ENCODE measurements around the gene IL1RAPL1.

- no peak for TF ChIP-seq CTCF (IDR thresholded peaks at IDR 0.05)
- TF ChIP-seq POLR2A (IDR thresholded peaks at IDR 0.05; ENCODE audit: low read depth) = no peak
- TF ChIP-seq POLR2AphosphoS5 (IDR thresholded peaks at IDR 0.05) = no peak
- TF ChIP-seq EP300 (IDR thresholded peaks at IDR 0.05) = no peak
These were observed 1255.3 kb downstream of the IL1RAPL1 start for GRCh38 chrX:29842552-29842951.

Measured in esophagus muscularis mucosa (tissue), 4 donors.